GM21526 (cell line): ENCODE measurements around the gene CUEDC2.

Source experiments
- ATAC-seq: cut with Tn5 transposase; IDR thresholded peaks from one replicate; pipeline ENCODE4 v1.9.1; 2021; ENCODE audit warnings: moderate library complexity; ENCODE audit not compliant: unreplicated experiment, low FRiP score

The CUEDC2 gene

GRCh38 chr10:102411341-102412255 lies 20.8 kb downstream of the CUEDC2 start:
- ATAC-seq, result no peak

DNA sequence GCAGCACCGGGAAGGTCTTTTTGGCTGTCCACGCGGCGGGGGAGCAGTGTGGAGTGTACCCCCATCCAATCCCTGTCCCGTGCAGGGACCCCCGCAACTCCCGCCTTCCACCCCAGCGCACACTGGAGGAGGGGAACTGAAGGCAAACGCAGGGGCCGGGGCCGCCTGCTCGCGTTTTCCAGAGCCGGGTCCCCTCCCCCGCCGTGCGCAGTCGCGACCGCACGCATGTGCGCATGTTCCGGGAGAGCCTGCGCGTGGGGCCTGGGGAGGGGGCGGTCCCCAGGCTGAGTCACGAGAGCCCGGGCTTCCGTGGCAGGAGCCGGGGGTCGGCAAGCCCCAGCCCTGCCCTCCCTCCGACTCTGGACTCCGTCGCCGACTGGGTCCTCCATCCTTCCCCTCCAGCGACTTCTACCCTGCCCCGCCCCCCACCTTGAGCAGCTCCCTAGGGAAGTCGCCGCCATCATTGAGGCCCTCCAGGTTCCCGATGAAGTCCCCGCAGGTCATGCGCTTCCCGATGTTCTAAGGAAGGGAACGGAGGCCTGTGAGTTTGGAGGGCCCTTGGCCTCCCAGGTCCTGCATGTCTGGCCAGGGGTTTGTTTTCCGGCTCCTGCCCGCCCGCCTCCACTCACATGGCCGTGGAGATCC lies 21.8 kb downstream of the CUEDC2 start:
- ATAC-seq, result no peak

DNA sequence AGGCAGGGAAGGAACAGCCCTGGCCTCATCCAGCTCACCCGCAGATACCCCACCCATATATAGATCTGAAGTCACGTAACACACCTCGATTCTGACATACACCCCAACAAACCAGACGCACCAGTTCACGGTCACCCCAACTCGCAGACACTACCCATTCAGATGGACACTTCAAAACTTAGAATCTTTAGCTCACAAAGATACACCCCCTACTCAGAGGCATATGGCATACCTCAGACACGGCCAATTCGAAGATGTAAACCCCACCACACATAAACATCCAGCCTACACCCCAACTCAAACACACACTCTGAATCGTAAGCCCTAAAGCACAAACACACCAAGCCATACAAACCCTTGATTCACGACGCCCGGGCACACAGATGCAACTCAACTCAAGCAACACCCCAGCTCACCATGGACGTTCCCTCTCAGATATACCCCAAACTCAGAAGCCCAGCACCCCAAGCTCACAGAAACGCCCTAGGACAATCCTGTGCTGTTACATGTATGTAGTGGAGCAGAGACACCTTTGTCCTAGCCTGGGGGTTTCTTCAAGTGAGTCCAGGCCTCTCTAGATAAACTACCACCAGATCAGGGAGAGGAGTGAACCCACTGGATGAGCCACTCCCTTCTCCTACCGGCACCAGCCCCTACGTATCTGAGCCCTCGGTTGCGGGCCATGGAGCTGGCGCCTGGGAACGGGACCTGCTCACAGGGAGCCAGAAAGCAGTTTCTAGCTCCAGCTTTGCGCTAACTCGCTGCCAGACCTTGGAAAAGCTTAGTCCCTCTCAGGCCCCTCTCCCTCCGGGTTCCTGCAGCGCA lies 22.6 kb downstream of the CUEDC2 start:
- no peak for ATAC-seq

DNA sequence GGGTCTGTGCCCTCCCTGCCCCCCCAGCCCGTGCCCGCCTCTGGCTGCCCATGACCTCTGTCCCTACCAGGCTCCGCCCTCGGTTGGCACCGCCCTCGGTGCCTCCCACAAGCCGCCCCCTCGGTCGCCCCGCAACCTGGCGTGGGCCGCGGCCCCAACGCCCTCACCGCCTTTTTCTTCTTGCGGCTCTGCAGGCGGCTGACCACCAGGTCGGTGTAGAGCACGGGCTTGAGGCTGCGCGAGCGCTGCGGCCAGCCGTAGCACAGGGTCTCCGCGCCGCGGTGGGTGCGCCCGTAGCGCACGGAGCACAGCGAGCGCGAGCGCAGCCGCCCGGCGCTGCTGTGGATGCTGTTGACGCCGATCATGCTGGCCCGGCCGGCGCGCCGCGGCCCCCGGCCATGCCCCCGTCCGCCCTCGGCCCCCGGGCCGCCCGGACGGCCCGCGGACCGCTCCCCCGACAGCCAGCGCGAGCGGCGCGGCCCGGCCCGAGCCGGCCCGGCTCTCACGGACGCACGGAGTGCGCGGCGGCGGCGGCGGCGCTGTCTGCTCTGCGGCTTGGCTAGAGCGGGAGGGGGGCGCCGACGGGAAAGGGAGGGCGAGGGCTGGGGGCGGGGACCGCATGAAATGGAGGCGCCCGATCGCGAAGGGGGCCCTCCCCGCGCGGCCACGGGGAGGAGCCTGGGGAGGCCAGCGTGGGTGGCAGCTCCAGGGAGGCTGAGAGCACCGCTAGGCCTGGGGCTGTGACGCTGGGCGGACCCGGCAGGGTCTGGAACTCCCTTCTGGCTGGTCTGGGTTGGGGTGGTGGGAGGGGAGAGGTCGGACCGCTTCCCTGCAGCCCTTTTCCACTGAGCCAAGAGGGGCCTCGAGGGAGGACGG lies 23.4 kb downstream of the CUEDC2 start:
- no peak for ATAC-seq

- ATAC-seq, result no peak
Measured at GRCh38 chr10:102408131-102408727, 24.1 kb downstream of the CUEDC2 start.

DNA sequence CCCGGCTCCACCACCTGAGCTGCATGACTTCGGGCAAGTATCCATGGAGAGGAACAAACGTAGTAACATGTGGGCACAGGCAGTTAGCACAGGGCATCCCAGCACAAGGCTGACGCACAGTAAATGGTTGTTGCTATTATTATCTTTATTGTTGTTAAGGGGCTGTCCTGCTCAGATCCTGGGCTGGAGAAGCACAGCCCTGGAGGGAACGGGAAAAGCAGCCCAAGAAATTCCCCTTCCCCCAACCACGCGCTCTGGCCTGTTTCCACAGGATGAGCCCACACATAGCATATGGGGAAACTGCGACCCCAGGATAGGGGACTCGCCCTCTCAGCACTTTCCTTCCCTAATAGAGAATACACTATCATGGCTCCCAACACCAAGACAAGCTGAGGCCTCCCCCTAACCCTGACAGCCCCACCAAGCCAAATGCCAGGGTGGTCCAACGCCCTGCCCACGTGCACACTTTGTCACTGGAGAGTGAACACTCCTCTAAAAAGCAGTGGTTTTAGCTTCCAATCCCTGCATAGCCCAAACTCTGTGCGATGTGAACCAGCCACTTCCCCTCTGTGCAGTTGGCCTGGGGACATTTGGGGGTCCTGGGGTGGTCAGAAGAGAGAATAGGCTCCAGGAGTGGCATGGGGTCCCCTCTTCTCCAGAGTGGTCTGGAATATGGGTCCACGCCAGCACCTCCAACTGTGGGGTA lies 24.8 kb downstream of the CUEDC2 start:
- ATAC-seq, result no peak

DNA sequence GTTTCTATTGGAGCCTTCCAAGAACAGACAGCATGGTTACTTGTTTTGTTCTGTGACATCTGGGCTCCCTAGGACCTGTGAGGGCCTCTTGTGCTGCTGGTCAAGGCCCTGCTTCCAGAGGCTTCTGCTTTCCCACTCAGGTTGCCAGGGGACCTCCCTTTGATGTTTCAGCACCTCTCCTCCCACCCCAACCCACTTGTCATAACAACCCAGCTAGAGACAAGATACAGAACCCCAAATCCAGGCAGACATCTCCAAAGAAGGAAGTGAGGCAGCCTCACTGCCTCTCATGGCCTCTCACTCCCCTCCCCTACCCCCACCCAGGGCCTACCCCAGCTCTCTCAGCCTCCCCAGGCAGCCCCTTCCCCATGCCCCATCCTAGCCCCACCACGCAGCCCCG lies 25.6 kb downstream of the CUEDC2 start:
- no peak for ATAC-seq

DNA sequence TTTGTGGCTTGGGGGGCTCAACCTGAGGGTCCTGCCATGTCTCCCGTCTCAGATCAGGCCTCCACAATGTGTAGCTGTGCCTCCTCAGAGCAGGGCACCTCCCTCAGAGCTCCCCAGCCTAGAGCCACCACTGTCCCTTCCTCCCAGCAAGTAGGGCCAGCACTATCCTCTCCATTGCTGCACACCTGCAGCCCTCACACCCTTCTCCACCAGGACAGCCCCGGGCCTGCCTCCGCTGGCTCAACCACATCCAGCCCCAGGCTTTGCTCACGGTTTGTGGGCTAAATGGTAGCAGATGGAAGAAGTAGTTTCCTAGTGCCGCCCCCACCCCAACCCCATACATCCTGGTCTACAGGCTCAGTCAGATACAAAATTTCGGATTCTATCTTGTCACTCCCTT lies 26.7 kb downstream of the CUEDC2 start:
- ATAC-seq, result no peak

DNA sequence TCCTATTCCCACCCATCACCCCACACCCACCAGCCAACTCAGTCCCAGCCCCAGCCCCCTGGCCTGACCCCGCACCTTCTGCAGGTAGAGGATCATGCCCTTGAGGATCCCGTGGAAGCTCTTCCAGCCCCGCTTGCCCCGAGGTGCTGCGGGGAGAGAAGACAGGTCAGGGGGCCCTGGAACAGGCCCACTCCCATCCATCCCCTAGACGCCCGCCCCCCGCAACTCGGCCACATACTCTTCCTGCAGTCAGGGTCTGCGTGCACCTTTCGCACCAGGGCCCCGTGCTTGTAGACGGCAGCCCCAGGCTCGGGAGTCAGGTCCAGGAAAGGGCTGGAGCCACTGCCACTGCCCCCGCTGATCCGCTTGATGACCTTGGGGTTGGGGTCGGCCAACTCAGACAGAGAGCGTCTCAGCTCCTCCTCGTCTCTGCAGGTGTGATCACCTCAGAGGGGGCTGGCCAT lies 27.2 kb downstream of the CUEDC2 start:
- ATAC-seq, result no peak

DNA sequence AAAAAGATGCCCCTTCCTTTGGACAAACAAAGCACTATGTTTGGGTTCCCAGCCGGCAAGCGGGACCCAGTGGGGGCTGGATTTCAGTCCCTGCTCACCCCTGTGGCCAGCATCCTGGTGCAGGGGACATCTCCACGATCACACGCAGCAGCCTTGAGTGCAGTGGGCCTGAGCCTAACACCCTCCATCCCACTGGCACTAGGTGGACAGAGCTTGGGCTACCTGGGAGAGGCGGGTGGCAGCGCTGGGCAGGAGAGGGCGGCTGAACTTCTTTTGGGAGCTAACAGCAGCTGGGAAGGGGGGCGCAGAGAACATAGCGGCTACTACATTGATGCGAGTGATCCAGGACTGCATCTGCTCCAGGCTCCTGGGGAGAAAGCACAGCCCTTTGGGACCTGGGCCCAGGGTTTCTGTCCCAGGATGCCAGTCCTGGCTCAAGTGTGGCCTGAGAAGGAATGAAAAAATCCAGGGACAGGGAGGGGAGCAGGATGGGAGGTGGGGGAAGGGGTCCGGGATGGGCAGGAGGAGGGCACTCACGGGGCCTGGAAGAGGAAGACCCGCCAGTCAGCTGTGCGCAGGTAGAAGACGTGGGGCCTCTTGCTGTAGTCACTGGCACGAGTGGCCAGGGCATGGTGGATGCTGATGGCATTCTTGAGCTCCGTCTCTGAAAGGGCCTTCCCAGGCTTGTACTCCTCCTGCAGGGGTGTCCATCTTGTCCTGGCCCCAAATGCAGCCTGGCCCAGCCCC lies 27.8 kb downstream of the CUEDC2 start:
- ATAC-seq, result no peak

DNA sequence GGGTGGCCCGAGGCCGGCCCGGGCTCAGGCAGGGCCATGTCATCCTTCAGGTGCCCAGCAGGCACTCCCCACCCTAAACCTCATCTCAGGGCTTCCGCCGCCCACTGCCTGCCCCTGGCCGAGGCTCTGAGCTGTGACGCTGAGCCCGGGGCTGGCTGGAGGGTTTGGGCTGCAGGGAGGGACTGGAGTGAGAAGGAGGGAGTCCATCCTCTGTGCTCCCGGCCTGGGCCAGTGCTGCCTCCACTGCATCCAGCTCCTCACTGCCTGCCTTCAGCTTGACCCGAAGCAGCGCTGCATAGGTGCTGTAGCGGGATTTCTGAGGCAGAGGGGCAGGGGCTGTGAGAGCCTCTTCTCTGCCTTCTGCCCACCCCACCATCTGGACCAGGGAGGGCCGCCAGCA lies 29.3 kb downstream of the CUEDC2 start:
- ATAC-seq, result no peak

- ATAC-seq, result no peak
Measured at GRCh38 chr10:102402512-102402896, 29.9 kb downstream of the CUEDC2 start.

DNA sequence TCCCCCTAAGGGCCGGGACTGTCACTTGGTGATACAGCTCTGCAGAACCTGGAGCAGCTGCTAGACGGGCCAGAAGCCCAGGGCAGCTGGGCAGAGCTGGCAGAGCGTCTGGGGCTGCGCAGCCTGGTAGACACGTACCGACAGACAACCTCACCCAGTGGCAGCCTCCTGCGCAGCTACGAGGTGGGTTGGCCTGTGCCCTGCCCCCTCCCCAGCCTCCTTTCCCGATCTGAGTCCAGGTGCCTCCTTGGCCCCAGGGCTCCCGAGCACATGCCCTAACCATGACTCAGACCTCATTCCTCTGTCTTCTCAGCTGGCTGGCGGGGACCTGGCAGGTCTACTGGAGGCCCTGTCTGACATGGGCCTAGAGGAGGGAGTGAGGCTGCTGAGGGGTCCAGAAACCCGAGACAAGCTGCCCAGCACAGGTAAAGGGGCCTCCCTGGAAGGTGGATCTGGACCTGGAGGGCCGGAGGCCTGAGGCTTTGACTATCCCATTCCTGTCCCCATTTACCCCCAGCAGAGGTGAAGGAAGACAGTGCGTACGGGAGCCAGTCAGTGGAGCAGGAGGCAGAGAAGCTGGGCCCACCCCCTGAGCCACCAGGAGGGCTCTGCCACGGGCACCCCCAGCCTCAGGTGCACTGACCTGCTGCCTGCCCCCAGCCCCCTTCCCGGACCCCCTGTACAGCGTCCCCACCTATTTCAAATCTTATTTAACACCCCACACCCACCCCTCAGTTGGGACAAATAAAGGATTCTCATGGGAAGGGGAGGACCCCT lies 30.5 kb downstream of the CUEDC2 start:
- ATAC-seq, result no peak

- no peak for ATAC-seq
Measured at GRCh38 chr10:102401342-102401654, 31.1 kb downstream of the CUEDC2 start.

GRCh38 chr10:102400598-102401341 lies 31.6 kb downstream of the CUEDC2 start:
- no peak for ATAC-seq

DNA sequence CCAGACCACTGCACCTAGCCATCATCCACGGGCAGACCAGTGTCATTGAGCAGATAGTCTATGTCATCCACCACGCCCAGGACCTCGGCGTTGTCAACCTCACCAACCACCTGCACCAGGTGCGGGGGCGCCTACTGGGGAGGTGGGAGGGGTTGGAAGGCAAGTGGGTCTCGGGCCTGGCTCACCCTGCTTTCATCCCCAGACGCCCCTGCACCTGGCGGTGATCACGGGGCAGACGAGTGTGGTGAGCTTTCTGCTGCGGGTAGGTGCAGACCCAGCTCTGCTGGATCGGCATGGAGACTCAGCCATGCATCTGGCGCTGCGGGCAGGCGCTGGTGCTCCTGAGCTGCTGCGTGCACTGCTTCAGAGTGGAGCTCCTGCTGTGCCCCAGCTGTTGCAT lies 32.3 kb downstream of the CUEDC2 start:
- no peak for ATAC-seq
